Ramos (cell line): Measurements from ENCODE around the gene PDPK1.
"Not testable (repeated sequence)": the region's sequence is repeated elsewhere in the genome, so short reads cannot be mapped to it uniquely, and the experiment has no call there.

Experiments
- in situ Hi-C: fragments of 300-500 bp; cut with MboI; formaldehyde crosslinking; loops from one replicate; pipeline ENCODE4 v1.14.3; 2022; ENCODE audit warnings: low sequenced_read_pairs; ENCODE audit not compliant: unreplicated experiment

The PDPK1 gene

DNA sequence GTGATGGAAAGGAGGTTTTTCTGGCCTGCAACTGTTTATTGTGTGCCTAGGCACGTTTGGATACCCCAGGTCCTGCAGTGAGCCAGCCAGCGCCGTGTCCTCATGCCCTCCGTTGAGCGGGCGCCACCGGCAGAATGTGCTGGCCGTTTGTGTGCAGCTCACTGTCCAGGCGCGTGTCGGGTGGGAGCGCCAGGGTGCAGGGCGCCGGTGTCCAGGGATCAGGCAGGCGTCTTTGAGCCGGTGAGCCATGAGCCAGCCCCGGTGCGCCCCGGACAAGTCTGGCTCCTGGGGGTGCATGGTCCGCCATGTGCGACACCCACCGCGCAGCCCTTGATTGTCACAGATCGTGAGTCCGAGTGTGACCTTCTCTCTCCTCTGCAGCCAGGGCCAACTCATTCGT is 39.2 kb downstream of the PDPK1 start:
- in situ Hi-C loops: not testable (repeated sequence)

DNA sequence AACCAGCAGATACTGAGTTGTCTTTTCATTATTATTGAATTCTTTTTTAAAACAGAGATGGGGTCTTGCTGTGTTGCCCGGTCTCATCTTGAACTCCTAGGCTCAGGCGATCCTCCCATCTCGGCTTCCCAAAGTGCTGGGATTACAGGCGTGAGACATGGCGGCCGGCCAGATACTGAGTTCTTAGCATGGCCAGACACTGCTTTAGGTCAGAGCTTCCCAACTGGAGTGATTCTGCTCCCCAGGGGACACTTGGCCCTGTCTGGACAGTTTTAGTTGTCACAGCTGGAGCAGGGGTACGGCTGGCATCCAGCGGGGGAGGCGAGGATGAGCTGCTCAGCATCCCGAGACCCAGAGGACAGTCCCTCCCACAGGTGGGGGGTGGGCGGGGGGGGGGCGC is 41.1 kb downstream of the PDPK1 start:
- in situ Hi-C loops: not testable (repeated sequence)

DNA sequence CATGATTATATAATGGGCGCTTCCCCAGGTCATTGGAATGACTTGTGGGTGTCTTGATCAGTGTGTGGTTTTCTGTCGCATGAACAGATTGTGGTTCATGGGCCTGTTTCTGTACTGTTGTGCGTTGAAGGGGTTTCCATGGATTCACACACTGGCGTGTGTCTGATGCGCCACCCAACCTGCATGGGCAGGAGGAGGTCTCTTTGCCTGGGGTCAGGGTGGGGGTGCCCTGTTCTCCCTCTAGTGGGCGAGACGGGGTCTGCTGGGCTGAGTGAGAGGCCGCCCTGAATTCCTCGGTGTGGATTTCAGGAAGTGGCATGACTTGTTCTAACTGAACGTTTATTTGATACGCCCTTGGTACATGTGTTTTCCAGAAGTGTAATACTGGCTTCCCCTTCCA is 42.3 kb downstream of the PDPK1 start:
- in situ Hi-C loops: not testable (repeated sequence)

DNA sequence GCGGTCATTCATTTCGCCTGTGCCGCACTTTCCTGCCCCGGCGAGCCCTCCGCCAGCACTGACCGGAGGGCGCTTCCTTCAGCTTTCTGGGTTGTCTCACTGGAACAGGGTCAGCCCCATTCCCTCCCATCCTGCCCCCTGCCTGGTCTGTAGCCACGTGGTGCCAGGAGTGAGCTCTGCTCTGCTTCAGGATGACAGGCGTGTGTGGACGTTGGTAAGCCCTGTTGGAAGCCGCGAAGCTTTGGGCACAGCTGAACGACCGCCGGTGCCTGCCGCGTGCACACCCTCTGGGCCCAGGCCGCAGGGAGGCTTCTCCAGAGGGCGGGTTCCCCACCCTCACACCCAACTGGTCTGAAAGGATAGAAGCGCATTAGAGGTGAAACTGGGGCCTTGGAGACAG is 43.0 kb downstream of the PDPK1 start:
- in situ Hi-C loops: not testable (repeated sequence)

DNA sequence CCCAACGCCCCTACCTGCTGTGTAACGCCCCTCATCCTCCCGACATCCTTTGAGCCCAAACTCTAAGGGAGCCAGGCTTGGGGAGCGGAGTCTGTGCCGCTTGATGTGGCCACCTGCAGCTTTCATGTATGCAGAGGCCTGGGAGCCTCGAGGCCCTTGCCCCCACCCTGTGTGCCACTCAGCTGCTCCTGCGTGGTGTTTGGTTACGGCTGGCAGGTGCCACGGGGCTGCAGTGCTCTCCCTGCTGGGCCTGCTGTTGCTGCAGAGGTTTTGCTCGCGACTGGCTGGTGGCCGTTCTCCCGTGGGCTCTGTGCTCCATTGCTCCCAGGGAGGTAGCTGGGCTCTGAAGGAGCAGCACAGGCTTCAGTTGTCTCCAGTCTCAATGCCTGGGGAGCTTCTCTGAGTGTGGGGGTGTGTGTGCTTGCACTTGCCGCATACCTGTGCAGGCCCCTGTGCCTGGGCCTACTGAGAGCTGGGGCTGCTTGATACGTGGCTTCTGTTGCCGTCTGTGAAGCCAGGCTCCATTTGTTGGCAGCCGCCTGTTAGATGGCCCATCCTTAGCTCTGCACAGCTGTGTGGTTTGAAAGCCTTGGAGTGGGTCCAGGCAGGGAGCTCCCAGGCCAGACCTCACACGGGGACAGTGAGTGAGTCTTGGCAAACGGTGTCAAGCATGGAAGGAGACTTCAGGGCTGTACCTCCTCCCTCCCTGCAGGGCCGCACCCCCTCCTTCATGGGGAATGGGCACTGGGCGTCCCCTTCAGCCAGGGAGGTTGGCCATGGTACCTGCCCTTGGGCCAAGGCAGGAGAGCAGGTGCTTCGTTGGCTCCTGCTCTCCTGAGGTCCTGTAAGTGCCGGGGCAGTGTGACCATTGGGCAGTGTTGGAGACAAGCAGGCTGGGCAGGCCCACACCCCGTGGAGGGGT is 47.2 kb downstream of the PDPK1 start:
- in situ Hi-C loops: no loop called here

DNA sequence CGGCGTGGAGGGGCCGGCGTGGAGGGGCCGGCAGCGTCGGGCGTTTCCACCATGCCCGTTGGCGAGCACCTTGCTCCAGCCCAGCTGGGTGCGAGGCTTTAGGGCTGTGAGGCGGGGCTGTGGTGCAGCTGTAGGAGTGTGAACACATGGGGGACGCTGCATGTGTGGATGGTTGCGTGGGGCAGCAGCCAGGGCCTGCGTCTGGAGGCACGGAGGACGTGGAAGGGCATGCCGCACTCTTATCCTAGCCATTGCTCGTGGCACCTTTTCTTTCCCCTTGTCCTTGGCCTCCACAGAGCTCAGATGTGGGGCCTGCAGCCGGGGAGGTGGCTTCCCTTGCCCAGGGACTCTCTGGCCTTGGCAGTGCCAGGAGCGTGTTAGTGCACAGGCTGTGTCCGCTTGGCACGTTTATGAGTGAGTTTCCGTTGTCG is 47.8 kb downstream of the PDPK1 start:
- in situ Hi-C loops: no loop called here

DNA sequence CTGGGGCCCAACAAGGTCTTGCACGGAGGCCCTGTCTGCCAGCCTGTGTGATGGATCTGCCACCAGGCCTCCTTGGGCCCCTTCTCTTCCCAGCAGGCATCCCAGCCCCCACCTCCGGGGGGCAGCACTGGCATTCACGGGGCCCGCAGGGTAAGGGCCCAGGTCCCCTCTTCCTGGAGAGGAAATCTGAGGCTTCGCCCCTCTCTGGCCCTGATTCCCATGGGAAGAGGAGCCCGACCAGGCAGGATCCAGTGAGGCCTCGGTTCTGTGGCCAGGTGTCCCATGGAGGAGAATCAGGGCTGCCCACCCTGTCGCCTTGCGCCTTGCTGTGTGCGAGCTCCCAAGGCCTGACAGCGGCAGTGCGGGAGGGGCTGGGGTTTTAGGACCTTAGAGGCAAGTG is 48.4 kb downstream of the PDPK1 start:
- in situ Hi-C loops: no loop called here

DNA sequence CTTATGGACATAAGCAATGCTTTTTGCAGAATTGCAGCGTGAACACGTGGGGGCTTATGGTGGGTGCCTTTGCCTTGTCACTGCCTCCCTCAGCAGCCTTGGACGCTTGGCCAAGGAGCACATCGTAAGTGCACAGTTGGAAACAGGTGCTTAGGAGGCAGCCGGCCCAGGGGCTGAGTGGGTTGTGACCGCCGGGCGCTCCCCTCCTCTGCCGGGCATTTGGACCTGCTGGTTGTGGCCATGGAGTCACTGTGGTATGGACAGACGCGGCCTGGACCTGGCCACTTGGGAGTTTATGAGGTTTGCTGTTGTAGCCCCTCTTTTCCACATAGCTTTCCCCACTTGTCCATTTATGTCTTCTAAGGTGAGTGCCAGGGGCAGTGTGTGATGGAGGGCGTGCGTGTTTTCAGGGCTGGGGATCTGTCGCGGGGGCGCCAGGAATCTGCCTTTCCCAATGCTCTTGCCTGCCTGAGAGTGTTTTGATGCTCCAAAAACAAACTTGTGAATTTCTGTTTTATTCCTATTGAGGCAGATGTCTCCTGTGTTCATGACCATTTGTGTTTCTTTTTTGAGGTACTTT is 49.2 kb downstream of the PDPK1 start:
- in situ Hi-C loops: no loop called here

DNA sequence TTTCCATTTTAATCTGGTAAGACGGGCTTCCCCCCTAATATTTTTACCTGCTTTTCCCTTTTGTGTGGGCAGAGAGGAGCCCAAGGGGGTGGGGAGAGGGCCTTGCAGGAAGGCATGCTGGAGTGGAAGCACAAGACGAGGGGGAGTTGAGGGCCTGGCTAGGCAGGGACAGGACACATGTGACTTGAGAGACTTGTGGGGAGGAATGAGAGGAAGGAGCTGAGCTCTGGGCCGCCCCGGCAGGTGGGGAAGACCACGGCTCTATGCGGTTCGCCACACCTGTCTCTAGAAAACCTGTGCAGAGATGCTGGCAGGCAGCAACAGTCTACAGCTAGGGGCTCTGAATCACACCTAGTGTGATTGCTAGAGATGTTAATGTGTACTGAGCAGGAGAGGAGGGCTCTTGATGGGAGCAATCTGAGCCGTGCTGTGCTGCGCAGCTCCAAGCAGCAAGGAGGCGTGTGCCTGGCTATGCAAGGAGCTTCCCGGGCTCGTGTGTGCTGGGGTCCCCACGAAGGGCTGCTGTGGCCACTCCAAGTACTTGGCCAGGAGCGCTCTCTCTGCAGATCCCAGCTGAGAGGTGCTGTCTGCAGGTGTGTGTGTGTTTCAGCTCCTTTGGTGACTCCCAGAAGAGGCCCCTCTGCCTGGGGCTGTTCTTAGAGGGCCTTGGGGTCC is 50.2 kb downstream of the PDPK1 start:
- in situ Hi-C loops: no loop called here

DNA sequence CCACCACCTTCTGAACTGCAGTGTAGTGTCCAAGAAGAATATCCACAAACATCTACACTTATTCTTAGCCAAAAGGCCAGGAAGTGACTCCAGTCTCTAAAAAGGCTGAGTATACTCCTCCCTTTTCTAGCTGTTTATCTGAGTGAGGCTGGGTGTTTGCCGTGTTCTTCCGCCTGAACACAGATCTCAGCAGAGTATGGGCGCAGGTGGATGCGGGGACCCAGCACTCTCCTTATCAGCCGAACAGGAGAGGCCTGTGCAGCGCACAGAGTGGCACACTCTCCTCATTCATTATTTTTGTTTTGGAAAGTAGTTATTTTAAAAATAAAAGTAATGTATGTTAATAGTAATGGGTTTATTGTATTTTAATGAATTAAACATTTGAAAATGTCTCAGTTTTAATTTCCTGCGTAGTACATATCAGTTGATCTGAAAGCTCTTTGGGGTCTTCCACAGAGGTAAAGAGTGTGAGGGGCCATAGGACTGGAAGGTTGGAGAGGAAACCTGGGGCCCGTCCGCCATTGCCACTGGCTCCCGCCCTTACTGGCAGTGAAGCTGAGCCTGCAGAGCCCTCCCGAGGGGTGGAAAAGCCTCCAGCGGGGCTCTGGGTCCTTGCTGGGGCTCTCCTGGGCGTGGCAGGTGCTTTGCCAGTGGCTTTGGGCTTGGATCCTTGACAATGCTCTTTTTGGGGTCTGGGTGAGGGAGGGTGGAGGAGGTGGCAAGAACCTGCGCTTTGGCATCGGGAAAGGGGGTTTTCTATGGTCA is 53.8 kb downstream of the PDPK1 start:
- in situ Hi-C loops: no loop called here

DNA sequence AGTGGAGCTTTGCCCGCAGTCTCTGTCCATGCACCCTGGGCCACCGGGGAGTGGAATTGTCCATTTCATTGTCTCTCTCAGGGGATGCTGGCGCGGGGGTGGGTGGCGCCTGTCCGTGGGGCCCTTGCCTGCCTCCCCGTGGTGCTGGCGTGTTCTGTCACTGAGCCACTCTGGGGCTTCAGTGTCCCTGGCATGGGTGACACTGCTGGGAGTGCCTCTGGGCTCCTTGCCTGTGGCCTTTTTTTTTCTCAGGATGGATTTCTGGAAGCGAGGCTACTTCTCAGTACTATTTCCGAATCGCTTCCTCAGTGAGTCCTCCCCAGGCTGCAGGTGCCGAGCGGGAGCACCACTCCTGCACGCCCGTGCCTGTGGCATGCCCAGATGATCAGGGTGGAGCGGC is 55.0 kb downstream of the PDPK1 start:
- in situ Hi-C loops: no loop called here

DNA sequence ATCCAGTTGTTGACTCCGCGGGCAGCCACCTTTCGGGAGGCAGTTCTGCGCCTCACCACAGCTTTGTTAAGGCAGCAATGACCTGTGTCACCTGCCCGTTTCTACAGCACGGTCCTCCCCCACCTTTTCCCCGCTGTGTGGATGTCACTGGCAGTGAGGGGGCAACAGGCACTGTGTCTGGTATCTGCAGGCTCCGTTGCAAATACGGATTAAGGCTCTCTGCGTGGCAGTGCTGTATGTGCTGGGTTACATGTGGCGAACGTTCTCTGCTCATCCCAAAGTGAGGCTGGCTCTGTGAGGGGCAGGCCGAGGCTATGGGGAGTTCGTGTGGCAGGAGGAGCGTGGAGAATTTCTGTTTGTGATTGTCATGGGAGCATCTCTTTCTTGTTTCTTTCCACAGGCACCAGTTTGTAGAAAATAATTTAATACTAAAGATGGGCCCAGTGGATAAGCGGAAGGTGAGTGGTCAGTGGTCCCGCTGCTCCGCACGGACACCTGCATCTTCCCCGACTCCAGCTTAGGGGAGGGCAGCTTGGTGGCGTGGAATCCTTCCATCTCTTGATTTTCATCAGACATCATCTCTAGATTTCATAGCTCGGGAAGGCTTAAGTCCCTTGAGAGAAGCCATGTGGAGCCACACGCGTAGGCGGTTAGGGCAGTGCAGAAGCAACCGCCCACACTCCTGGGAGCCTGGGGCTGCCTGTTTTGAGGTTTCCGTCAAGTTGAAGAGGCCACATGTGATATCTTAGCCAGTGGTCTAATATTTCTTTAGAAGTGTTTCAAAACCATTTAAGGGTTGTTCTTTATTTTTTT is 57.8 kb downstream of the PDPK1 start:
- in situ Hi-C loops: no loop called here

DNA sequence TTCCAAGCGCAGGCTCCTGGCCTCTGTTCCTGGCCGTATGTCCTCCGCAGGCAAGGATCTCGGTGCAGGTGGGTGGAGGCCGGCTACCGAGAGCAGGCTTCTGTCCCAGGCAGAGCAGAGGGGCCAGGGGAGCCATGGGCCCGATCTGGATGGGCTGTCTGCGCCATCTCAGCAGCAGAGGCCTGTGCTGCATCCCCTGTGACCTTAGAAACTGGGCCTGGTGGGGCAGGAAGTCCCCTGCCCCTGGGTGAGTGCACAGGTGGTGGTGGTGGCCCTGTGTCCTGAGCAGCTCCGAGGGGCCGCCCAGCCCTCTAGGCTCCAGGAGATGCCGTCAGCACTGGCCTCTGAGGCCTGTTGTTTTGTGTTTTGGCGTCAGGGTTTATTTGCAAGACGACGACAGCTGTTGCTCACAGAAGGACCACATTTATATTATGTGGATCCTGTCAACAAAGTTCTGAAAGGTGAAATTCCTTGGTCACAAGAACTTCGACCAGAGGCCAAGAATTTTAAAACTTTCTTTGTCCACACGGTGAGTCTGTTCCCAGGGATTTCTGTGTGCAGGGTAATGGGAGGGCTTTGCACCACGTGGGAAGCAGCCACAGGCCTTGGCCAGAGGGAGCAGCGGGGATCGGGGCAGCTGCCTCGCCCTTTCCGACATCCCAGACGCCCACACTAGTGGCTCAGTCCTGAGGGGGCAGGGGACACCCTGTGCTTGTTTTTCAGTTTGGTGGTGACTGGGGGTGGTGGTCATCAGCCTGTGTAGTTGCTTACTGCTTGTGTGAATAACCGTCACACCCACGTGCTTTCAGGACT is 59.1 kb downstream of the PDPK1 start:
- in situ Hi-C loops: no loop called here

DNA sequence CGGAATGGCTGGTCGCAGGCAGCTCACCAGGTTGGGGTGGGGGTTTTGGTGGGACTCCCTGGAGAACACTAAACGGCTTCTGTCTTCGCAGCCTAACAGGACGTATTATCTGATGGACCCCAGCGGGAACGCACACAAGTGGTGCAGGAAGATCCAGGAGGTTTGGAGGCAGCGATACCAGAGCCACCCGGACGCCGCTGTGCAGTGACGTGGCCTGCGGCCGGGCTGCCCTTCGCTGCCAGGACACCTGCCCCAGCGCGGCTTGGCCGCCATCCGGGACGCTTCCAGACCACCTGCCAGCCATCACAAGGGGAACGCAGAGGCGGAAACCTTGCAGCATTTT is 59.7 kb downstream of the PDPK1 start:
- in situ Hi-C loops: no loop called here

DNA sequence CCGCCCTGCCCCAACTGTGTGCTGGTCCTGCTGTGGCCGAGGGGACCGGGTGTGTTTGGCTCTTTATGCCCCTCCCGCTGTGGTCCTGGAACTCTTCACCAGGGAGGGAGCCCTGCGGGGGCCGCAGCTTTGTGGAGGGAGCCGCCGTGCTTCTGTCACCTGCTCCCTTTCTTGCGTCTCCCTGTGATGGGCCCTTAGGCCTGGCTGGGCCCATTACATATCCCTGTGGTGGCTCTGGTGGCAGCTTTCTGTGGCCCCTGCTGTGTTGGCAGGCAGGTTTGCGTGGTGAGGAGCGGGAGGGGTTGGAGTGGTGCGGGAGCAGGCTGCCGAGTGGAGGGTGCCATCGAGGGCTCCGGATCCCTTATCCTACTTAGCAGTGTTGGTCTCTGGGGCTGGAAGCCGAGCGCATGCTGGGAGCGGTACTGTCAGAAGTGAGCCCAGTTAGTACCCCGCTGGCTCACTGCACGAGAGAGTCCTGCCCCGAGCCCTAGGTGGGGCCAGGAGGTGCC is 60.4 kb downstream of the PDPK1 start:
- in situ Hi-C loops: no loop called here

DNA sequence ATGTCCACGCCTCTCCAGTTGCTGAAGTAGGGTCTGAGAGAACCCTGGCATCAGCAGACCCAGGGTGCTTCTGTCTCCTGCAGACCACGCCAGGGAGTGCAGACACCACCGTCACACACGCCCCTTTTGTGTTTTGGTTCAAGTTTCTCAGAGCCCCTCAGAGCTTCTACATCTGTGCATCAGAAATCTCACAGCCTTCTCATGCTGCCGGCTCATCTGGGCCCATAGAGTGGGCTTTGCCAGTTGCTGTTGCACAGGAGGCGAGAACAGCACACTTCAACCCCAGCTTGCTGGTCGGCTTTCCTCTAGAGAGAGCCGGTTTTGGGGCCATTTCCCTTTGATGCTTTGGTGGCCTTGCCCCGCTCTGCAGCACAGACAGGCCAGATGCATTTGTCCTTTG is 60.9 kb downstream of the PDPK1 start:
- in situ Hi-C loops: no loop called here

DNA sequence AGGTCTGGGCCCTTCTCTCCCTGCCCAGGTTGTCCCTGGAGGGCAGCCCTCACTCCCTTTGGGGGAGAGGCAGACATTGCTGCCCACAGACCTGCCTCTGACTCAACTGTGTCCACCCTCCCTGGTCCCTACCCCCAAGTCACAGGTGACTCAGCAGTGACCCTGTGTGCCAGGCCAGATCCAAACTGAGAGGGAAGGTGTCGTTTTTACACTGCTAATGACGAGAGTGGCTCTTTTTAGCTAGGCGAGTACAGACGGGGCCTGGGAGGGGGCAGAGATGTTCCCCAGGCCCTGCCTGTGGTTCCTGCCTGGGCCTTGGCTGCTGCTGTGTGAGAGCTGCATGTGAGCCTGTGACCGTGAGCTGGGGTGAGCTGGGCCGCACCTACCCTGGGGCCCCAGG is 61.3 kb downstream of the PDPK1 start:
- in situ Hi-C loops: not testable (repeated sequence)

DNA sequence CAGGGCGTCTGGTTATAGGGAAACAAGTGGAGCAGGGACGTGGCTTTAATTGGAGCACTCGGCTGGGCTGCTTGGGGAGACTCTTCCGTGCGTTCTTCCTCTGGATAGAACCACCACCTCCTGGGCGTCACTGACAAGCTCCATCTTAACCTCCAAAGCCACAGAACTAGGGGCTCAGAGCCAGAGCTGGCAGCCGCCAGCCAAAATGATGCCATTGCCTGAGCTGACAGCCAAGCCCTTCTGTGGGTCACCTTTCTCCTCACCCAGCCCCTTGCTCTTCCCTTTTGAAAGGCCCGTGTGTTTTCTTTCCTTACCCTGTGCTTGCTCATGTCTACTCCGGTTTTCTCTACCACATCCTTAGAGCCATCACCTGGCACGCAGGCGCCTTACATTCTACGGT is 62.0 kb downstream of the PDPK1 start:
- in situ Hi-C loops: not testable (repeated sequence)
